ENCODE measurements around the gene PCNT. TPM values are rescaled to one million over a fixed set of nuclear protein-coding genes. Genes with fewer than 3 reads are reported as not detected.

The PCNT gene
- total and polyA plus RNA-seq, 9 of the 15 experiments (the other 6 are each of a cell fraction or from before 2014, with no cell fraction given) = 9.1 to 53.5 (median 31.3) TPM

GRCh38 chr21:46327711-46328110, 3.8 kb downstream of the PCNT start:
- TF ChIP-seq ETV1 (tag; conservative IDR thresholded peaks at IDR 0.05; ENCODE audit: low read depth) = no peak
- TF ChIP-seq KDM5B (IDR thresholded peaks at IDR 0.05; ENCODE audit: insufficient replicate concordance, low read depth, low read length) = no peak
- TF ChIP-seq ATF7 (IDR thresholded peaks at IDR 0.05) = no peak
- TF ChIP-seq ZBTB12 (CRISPR knock-in tag; IDR thresholded peaks at IDR 0.05) = no peak
- no peak for TF ChIP-seq CC2D1A (IDR thresholded peaks at IDR 0.05)
- TF ChIP-seq CBFA2T2 (conservative IDR thresholded peaks at IDR 0.05) = no peak
- TF ChIP-seq CHD1 (IDR thresholded peaks at IDR 0.05; ENCODE audit: low read length) = no peak
- no peak for TF ChIP-seq NCOR1 (IDR thresholded peaks at IDR 0.05)
- no peak for TF ChIP-seq NFIX (CRISPR knock-in tag; IDR thresholded peaks at IDR 0.05; ENCODE audit: low read depth)
- no peak for TF ChIP-seq THRAP3 (IDR thresholded peaks at IDR 0.05; ENCODE audit: borderline replicate concordance)
- no peak for TF ChIP-seq NR4A1 (CRISPR knock-in tag; IDR thresholded peaks at IDR 0.05)
- TF ChIP-seq NR4A1 (tag; IDR thresholded peaks at IDR 0.05) = no peak
- no peak overlapping the region for H3K4me2 ChIP-seq (ENCODE audit: insufficient read depth, low read length)
- 80% methylated on average over 4 of the region's 4 CpGs for WGBS (ENCODE audit: insufficient coverage, low coverage, missing lambda C conversion rate)
- no peaks in the 10 kb centered on the region for H3K9me3 ChIP-seq (replicated peaks; ENCODE audit: control insufficient read depth, insufficient read depth, low read depth, low read length)
- no peak overlapping the region for H3K4me3 ChIP-seq
- in situ Hi-C loops (cut with MboI) (no loop called here), intact Hi-C loops (cut with micrococcal nuclease) (no loop called here)
- H3K27me3 ChIP-seq (ENCODE audit: control insufficient read depth in 2 of 2, insufficient read depth in 2 of 2, low read length in 2 of 2) = no peaks in the 10 kb centered on the region
- H2AFZ ChIP-seq (ENCODE audit: low read depth, low read length) = no peak overlapping the region
- no peak for ATAC-seq
- 0 out of 2 replicates have a peak, but pooled peaks cover 4% of the 10 kb centered on the region for H4K20me1 ChIP-seq (replicated peaks; ENCODE audit: control insufficient read depth, insufficient read depth, low read length)
- H3K4me1 ChIP-seq (replicated peaks in 1 of 2; ENCODE audit: control insufficient read depth in 2 of 2, insufficient read depth in 2 of 2, low read length in 2 of 2) = peaks cover 6 to 29% of the 10 kb centered on the region in 2 experiments; a peak in 4 of 5 replicates
- H3K36me3 ChIP-seq (ENCODE audit: control insufficient read depth, insufficient read depth, low read length) = peaks cover 58% of the 10 kb centered on the region
- H3K27ac ChIP-seq (ENCODE audit: extremely low read depth, low read depth, low read length) = no peak overlapping the region
- no peaks in the 10 kb centered on the region for H3K9me1 ChIP-seq (ENCODE audit: control insufficient read depth, insufficient read depth, low read length)
- POLR2A ChIA-PET = no interaction called here
- DNase-seq (ENCODE audit: extremely low read depth in 1 of 4, low spot score in 3 of 4) = no peak
- H3K9ac ChIP-seq (ENCODE audit: insufficient read depth in 1 of 2, low read depth in 2 of 2, low read length in 2 of 2) = peak overlapping the region in 1 of 2 experiments; percentile 40; a peak in 1 of 4 replicates
- CTCF ChIA-PET (ENCODE audit: low intra/inter-chr PET ratio) = no interaction called here
- FAIRE-seq = no peak
- peaks cover 63% of the 10 kb centered on the region for H3K79me2 ChIP-seq (ENCODE audit: control insufficient read depth, insufficient read depth, low read length)
- BruUV-seq (replicated peaks) = no TSS peak
